Left hindlimb (tissue), 1 donor: Measurements from ENCODE around the gene MCC.

Source experiments
- DNase-seq: peaks from one replicate; pipeline ENCODE4 v3.0.0-alpha.2; 2018

MCC gene

DNA sequence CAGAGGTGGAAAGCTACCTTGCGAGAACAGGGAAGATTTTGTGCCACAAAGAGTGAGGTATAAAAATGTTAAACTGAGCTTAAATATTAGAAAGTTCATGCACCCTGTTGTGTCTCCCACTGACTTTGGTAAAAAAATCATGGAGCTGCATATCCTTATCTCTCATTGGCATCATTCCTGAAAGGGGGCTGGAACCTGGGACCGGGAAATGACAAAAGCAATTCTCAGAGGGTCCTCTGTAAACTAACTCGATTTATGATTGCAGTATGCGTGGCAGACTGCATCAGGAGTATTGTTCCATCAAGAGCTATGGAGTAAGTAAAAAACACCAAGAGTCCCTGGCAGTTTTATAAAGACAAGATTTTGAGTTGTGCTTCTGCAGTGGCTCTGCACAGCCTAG is 362.9 kb downstream of the MCC start:
- no peak for DNase-seq

DNA sequence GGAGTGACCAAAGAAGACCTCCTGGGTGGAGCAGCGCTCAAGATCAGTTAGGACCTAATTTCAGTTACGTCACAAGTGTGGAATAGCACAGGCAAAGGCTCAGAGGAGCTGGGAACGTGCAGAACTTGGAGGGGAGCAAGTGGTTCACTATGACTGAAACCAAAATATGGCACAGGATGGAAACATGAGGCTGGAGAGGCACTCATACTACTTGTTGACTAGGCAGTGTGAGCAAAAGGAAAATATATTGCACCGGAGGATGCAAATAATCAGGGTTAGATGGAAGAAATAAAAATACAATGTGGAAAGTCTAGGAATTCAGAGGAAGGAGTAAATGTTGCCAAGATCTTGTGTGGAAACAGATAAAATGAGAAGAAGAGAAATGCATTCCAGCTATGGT is 363.3 kb downstream of the MCC start:
- no peak for DNase-seq

DNA sequence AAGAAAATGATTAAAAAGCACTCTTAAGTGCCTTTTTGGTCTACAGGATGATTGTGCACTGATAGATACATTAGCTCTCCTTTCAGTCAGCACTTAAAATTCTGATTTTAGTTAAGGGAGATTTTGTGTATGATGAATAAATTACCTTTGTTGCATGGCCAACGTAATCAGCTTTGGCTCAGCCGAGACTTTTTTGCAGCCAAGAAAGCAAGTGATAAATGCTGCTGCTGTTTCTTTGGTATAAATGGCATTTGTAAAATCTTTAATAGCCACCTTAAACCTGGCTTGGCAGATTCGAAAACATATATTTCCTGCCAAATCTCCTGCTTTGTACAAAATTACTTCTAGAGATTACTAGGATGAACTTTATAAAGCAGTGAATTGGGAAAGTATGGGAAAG is 364.0 kb downstream of the MCC start:
- no peak for DNase-seq

DNA sequence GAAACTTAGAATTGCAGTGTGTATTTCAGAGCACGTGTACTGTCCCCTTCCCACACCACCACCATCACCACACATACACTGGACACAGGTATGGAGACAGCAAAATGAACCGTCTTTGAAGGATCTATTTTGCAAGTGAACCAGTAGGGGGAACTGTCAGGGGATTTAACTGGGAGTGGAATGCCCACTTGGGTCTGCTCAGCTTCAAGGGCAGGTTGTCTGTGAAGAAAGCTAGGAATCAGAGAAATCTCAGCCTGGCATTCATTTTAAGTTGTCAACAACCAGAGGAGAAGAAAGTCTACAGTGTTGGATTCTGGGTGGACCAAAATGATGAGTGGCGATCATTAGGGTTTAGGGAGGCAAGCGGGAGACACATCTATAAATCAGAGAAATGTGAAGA is 364.6 kb downstream of the MCC start:
- DNase-seq: no peak

DNA sequence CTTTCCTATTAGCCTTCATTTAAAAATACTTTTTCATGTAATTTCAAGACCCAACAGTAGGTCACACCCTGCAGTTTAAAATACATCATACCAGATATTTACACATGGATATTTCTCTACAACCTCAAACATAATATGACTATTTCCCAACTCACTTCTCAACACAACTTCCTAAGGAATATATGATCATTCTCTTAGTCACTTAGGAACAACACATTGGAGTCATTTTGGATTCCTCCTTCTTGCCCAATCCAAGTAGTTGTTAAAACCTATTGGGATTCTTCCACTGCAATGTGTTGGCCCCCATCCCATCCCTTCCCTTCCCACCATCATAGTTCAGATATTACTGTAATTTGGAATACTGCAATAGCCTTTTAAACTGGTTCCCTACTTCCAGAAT is 366.2 kb downstream of the MCC start:
- DNase-seq: peak; percentile 62

DNA sequence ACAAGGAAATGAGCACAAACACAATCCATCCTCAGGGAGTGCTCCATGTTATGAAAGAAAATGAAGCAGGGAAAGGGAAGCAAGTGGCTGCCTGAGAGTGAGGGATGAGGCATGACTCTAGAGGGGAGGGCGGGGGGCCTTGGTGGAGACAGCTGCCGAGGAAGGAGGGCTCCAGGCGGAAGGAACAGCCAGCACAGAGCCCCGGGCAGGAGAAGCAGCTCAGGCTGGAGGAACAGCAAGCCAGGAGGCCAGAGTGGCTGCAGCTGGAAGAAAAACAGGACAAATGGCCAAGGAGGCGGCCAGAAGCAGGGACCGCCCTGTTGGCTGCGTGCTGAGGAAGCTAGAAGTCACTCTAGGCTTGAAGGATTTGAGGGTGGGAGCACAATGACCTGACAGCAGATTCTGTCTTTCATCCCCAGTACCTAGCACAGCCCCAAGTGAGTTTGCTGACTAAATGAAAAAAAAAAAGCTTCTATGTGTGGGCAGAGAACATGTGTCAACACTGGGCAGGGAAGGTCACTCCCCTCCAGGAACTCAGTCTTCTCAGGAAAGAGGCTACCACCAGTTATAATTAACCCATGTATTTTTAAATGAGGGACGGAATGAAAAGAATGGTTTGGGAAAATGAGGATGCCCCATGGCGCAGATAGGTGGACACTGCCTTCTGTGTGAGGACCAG is 368.9 kb downstream of the MCC start:
- peak; percentile 83 for DNase-seq

DNA sequence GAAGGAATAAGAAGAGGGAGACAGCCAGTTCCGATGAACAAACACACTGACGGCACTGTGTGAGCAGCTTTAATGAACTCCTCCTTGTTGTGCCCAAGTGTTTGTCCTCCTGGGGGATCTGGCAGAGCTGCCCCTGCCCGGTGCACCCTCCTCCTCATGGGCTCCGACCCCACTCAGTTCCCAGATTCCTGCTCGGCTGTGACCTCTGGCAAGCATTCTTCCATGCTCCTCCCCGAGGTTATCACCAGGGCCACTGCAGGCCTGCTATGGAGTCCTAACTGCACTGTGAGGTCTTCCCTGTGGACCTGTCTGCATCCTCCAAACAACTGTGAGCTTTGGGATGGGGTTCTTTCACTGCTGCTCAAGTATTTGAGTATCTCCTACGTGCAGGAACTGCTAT is 369.5 kb downstream of the MCC start:
- DNase-seq: no peak

DNA sequence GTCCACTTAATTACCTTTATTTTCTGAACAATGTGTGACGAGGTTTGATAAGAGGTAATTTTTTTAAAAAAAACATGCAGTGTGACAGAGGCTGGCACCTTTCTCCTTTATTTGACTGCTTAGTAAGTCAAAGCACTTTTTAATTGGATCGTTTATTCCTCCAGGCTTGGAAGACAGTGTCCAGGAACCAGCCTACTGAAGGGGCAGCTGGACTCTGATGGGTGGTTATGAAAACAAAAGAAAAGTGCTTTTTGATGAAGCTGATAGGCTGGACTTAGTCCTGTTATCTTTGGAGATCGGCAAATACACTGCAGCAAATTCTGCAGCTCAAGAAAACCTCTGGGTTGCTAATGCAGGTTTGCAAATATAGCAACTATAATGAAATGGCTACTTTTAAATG is 370.0 kb downstream of the MCC start:
- no peak for DNase-seq

DNA sequence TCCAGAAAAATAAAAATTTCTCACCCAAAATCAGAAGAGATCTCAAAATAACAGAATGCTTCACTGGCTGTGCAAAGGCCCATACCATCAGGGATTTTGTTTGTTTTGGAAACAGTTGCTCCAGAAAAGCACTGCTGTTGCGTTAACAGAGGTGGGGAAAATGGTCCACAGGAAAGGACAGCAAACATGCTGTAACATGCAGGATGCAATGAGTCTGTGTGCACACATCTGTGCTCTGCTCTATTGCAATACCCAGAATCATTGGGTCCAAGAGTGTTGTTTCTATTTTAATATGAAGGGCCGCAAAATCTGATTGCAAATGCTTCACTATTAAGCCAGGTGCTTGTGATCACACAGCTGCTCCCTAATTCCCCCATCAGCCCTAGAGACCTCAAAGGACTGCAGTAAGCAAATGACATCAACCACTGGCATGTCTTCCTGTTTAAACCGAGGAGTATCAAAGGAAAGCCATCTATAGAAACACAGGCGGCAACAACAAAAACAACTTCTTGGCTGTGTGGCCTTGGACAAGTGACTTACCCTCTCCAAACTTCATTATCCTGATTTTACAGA is 370.6 kb downstream of the MCC start:
- DNase-seq: no peak

DNA sequence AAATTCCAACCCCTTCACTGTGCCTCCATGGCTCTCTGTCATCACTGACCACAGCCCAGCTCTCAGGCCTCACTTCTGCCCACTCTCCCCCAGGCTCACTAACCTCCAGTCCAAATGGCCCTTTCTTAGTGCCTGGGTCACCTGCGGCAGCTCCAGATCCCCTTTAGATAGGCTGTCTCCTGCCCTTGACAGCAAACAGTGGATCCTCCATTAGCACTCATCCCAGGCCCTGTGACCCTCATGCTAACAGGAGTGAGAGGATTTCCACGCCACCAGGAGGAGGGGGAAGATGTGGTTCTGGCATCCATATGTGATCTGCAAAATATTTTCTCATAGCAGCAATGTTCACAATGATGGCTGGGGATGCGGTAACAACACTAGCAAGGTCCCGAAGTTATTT is 372.3 kb downstream of the MCC start:
- DNase-seq: no peak

DNA sequence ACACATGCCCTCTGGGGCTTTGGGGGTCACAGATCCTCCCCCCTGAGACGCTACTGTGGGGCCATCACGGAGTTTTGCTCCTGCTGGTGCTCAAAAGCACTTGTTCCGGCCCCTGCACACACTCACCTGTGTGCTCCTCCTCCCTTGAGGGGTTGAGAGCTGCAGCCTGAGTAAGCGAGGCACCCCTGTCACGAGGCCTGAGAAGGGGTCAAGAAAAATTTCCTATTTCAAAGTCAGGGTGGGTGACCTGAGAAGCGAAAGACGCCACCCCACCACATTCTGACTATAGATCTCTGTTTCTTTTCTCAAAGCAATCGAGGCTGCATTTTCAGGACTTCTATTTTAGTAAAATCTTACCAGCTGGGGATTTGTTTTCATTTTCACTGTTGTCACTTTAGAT is 373.2 kb downstream of the MCC start:
- no peak for DNase-seq

DNA sequence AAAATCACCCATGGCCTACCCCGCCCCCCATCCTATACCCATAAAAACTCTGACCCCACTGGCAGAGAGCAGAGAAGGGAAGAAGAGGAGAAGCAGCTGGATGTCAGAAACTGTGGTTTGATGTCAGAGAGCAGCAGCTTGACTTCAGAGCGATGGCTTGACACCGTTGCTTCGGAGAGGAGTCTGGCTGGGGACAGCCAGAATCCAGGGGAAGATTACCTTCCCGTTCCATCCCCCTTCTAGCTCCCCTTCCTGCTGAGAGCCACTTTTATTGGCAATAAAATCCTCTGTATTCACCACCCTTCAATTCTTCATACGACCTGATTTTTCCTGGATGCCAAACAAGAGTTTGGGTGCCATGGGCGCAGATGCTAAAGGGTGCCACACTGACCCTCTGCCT is 373.7 kb downstream of the MCC start:
- DNase-seq: no peak

DNA sequence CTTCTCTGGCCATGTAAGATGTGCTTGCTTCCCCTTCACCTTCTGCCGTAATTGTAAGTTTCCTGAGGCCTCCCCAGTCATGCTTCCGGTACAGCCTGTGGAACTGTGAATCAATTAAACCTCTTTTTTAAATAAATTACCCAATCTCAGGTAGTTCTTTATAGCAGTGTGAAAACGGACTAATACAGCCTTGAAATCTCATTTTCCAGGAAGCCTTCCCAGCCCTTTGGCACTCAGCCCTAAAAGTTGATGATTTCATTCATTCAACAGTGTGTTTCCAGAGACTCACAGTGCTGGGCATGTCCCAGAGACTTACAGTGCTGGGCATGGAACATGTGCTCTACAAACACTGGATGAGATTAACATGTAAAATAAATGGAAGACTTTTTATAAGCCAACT is 375.8 kb downstream of the MCC start:
- DNase-seq: peak; percentile 60

DNA sequence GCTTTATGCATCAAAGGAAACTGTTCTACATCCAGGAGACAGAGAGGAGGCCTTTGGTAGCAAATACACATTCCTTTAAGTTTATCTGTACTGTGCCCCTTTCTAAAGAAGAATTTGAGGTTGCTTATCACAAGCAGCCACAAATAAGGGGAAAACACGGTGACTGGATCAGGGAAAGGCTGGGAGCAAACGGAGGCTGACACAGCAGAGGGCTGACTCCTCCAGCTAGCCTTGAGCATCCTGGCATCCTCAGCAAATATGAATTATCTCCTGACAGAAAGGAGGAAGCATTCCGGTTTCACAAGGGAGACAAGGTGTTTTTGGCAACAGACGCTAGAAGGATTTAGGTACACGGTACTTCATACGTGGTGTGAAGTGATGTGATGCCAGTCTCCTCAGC is 378.1 kb downstream of the MCC start:
- DNase-seq: no peak

DNA sequence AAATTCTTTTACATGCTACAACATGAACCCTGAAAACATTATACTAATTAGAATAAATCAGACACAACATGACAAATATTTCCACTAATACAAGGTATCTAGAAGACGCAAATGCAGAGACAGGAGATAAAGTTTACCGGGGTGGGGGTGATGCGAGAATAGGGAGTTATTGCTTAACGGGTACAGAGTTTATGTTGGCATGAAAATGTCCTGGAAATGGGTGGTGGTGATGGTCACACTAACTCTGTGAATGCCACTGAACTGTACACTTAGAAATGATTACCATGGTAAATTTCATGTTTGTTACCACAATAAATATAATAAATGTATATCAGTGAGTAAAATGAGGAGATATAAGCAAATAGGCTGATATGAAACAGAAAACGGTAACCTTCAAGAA is 378.9 kb downstream of the MCC start:
- DNase-seq: no peak

DNA sequence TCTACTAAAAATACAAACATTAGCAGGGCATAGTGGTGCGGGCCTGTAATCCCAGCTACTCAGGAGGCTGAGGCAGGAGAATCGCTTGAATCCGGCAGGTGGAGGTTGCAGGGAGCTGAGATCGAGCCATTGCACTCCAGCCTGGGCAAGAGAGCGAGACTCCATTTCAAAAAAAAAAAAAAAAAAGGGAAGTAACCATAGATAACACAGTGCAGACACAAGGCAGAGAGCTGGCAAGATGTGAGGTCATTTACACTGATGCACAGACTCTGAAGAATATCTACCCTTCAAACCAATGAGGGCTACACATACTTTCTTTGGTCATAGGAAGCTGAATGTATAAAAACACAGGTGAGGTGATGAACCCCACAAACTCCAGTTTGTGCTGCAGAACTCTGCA is 379.8 kb downstream of the MCC start:
- DNase-seq: no peak

DNA sequence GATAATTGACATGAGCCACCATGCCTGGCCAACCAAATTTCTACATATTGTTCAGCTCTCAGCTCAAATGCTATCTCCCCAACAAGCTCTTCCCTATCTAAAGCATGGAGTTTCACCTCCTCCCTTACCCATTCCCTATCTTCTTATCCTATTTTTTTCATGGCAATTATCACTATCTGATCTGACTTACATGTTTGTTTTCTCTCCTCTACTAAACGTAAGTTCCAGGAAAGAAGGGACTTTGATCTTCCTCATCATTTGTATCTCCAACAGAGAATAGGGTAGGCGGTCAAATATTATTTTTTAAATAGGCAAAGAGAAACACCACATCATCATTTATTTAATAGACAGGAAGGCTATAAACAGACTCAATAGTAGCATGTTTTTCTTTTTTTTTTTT is 381.4 kb downstream of the MCC start:
- DNase-seq: no peak

DNA sequence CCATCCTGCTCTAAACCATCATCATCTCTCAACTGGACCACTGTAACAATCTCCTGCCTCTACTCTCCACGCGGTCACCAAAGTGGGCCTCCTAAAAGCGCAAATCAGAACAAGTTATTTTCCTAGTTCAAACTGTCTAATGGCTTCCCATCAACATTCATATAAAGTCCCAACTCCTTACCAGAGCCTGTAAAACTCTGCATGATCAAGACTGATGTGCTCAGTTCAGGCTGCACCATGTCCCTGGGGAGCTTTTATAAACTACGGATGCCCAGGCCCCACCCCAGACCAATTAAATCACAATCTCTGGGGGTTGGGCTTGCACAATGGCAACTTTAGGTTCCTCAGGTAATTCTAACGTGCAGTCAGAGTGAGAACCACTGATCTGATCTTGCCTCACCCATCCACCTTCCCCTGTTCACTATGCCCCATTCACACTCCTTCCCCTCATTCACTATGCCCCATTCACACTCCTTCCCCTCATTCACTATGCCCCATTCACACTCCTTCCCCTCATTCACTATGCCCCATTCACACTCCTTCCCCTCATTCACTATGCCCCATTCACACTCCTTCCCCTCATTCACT is 382.5 kb downstream of the MCC start:
- DNase-seq: no peak

DNA sequence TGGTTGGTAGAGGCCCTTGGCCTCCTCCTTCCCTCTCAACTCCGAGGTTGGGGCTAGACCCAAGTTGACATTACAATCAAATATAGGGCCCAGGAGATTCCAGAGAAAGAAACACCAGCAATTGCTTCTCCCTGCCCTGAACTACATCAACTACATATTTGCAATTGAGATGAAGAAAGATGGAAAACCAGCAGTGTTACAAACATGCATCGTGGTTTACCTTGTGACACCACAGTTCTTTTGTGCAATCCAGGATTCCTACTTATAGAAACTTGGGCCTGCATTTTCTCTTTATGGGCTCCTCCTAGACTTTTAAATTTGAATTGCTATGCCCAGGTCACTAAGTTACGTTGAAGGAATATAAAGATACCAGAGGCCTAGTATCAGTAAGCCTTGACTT is 384.9 kb downstream of the MCC start:
- DNase-seq: no peak

DNA sequence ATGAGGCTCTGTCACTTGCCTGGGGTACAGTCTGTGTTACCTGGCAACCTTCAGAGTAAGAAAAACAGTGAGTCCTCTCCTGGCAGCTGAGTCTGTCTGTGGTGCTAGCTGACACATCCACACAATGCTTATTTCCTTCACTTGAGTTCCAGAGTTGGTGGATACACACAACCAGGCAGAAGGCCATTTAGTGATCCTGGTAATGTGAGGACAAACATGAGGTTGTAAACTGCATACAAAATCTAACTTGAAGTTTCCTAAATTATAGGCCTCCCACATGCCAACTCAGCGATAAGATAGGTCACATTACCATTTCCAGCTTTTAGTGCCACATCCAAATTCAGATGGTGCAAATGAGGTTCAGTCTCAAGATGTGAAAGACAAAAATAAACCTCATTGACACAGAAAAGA is 386.1 kb downstream of the MCC start:
- DNase-seq: no peak

DNA sequence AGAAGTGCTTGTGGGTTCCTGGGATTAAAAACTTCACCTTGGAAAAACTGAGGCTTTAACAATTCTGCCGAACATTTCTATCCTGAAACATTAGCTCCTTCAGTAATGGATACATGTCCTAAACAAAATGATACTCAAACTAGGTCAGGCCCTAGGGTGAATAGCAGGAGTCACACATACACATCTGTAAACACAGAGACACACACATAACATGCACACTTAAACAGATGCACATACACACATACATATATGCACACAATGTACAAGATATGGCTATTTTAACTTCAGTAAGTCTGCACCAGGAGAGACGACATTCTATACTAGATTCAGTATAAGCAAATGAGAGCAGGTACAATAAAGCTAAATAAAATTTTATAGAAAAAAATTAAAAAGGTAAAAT is 387.3 kb downstream of the MCC start:
- DNase-seq: no peak

DNA sequence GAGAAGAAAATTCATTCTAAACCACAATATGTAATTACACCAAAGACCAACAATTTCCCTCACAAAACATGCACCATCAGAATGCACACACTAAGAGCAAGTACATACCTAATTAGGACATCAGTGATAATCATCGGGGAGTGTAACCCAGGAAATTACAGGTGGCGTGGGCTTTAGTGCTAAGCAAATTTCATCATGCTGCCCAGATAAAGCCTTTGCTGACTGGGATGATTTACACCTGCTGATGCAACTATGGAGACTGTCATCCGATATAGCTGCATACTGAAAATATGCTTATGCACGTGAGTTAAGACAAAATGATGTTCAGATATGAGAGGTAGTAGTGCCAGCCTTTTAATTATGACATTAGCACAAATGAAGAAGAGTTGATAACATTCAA is 388.4 kb downstream of the MCC start:
- no peak for DNase-seq

DNA sequence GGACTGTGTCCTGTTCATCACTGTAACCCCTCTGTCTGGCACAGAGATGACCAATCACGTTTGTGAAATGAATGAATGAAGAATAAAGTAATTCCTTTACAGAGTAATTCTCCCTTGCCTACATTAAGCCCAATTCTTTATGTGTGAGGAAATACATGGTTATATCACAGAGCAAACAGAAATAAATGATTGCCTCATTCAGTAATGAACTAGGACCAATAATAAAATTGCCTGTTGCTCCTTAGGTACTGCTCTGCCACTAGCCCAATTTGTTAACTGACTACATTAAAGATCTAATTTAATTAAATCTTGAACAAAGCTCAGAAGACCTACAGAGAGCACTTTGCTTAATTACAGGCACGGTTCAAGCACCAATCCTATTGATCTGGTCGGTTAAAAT is 389.9 kb downstream of the MCC start:
- DNase-seq: no peak

DNA sequence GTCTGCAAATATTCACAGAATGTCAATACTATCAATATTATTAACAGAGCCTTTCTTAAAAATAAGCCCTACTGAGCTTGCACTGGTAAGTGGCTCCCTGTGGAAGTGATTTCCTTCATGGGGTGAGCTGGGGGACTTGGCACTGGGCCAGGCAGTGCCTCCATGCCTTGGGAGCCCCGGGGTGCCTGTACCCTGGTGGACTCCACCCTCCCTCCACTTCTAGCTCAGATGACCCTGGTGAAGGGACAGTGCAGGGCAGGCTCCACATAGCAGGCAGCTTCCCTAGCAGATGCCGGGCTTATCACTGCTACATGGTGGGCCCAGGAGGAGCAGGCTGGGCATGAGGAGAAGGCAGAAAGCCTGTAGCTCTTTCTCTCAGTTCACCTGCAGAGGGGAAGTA is 392.4 kb downstream of the MCC start:
- DNase-seq: no peak

DNA sequence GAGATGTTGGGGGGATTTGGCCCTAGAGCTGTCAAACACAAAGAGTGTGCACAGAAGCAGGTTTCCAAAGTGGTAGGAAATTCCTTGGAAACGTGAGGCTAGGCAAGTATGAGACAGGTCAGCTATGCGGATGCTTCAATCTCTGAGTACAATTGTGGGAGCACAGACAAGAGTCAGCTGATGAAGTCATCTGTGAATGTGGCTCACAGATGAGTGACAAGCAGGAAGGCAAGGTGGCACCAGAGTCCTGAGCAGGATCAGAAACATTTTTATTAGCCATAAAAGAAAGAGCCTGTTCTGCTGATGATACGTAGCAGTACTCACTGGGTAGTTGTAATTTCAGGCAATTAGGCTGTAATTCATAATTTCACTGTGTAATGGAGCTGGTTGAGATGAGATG is 394.7 kb downstream of the MCC start:
- no peak for DNase-seq
